Testis (tissue), 2 donors: ENCODE results near the gene SCAMP2.
"Not testable (repeated sequence)": the region's sequence is repeated elsewhere in the genome, so short reads cannot be mapped to it uniquely, and the experiment has no call there.

Source experiments
- POLR2A ChIP-seq: fragments of 450-650 bp; IDR thresholded peaks from one replicate; pipeline ENCODE4 v1.6.1; 2017; ENCODE audit warnings: antibody characterized with exemption, mild to moderate bottlenecking, moderate library complexity
- TF ChIP-seq, protein P1 (sequence below), 3 experiments: fragments of 450-650 bp in 2 of 3; fragments of 200-600 bp in 1 of 3; sonication (generic) in 1 of 3; IDR thresholded peaks; one replicate each; pipeline ENCODE4 v1.5.1; 2016 to 2019; ENCODE audit warnings: antibody characterized with exemption in 3 of 3, mild to moderate bottlenecking in 2 of 3, moderate library complexity in 1 of 3

DNA sequence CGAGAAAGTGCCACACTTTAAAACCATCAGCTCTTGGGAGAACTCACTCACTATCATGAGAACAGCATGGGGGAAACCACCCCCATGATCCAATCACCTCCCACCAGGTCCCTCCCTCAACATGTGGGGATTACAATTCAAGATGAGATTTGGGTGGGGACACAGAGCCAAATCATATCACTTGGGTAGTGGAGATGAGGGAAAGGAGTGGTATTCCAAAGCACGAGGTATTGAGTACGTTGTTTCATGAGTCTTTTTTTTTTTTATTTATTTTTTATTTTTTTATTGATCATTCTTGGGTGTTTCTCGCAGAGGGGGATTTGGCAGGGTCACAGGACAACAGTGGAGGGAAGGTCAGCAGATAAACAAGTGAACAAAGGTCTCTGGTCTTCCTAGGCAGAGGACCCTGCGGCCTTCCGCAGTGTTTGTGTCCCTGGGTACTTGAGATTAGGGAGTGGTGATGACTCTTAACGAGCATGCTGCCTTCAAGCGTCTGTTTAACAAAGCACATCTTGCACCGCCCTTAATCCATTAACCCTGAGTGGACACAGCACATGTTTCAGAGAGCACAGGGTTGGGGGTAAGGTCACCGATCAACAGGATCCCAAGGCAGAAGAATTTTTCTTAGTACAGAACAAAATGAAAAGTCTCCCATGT, 14.5 kb upstream of the SCAMP2 start:
- TF ChIP-seq, protein P1, sequence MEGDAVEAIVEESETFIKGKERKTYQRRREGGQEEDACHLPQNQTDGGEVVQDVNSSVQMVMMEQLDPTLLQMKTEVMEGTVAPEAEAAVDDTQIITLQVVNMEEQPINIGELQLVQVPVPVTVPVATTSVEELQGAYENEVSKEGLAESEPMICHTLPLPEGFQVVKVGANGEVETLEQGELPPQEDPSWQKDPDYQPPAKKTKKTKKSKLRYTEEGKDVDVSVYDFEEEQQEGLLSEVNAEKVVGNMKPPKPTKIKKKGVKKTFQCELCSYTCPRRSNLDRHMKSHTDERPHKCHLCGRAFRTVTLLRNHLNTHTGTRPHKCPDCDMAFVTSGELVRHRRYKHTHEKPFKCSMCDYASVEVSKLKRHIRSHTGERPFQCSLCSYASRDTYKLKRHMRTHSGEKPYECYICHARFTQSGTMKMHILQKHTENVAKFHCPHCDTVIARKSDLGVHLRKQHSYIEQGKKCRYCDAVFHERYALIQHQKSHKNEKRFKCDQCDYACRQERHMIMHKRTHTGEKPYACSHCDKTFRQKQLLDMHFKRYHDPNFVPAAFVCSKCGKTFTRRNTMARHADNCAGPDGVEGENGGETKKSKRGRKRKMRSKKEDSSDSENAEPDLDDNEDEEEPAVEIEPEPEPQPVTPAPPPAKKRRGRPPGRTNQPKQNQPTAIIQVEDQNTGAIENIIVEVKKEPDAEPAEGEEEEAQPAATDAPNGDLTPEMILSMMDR (IDR thresholded peaks at IDR 0.05) = not testable (repeated sequence)
- not testable (repeated sequence) for TF ChIP-seq POLR2A
